Suprapubic skin (tissue), 4 donors: ENCODE results near the gene CYP2A7. TPM values are rescaled to one million over a fixed set of nuclear protein-coding genes. Genes with fewer than 3 reads are reported as not detected.
"Not testable (repeated sequence)": the region's sequence is repeated elsewhere in the genome, so short reads cannot be mapped to it uniquely, and the experiment has no call there.

ENCODE experiments used
- DNase-seq, 2 donors: peaks; one replicate each; pipeline ENCODE4 v3.0.0-alpha.2; 2019; ENCODE audit warnings: low spot score in 2 of 2
- H3K27ac ChIP-seq: fragments of 200-600 bp; sonication (generic); one replicate; pipeline ENCODE4 v1.5.1; 2019
- H3K27me3 ChIP-seq: fragments of 200-600 bp; sonication (generic); one replicate; pipeline ENCODE4 v1.5.1; 2019
- H3K36me3 ChIP-seq: fragments of 200-600 bp; sonication (generic); one replicate; pipeline ENCODE4 v1.5.1; 2019
- H3K4me1 ChIP-seq: fragments of 200-600 bp; sonication (generic); one replicate; pipeline ENCODE4 v1.5.1; 2019
- H3K4me3 ChIP-seq: fragments of 200-600 bp; sonication (generic); one replicate; pipeline ENCODE4 v1.5.1; 2019; ENCODE audit warnings: mild to moderate bottlenecking
- H3K9me3 ChIP-seq: fragments of 200-600 bp; sonication (generic); one replicate; pipeline ENCODE4 v1.5.1; 2019
- EP300 ChIP-seq: sonication (generic); formaldehyde crosslinking; IDR thresholded peaks from one replicate; pipeline ENCODE4 v1.6.1; 2017; ENCODE audit warnings: antibody characterized with exemption
- POLR2A ChIP-seq, 2 donors: fragments of 450-650 bp; IDR thresholded peaks; one replicate each; pipeline ENCODE4 v1.6.1; 2017; ENCODE audit warnings: antibody characterized with exemption in 2 of 2, mild to moderate bottlenecking in 2 of 2, moderate library complexity in 2 of 2
- POLR2AphosphoS5 ChIP-seq, 3 donors: sonication (generic); formaldehyde crosslinking; IDR thresholded peaks; one replicate each; pipeline ENCODE4 v1.6.1; 2017; ENCODE audit warnings: antibody characterized with exemption in 3 of 3
- WGBS: methylation state at CpG from one replicate; pipeline ENCODE4 v1.1.5; 2018; 5-methylcytosine and 5-hydroxymethylcytosine counted together
- total RNA-seq, 4 donors: library from RNA; depleted of rRNA; stranded (reverse); fragments of >200 nt; gene quantifications; one replicate each; pipeline ENCODE4 v1.1.0, GENCODE V29; 2016
- TF ChIP-seq, protein P1 (sequence below), 2 donors: fragments of 200-600 bp in 1 of 2; fragments of 450-650 bp in 1 of 2; sonication (generic) in 1 of 2; IDR thresholded peaks; one replicate each; pipeline ENCODE4 v1.5.1; 2016 to 2019; ENCODE audit warnings: antibody characterized with exemption in 2 of 2, mild to moderate bottlenecking in 1 of 2, moderate library complexity in 1 of 2

The CYP2A7 gene
- total RNA-seq, 4 donors from 2014 or later = not detected

GRCh38 chr19:40907968-40908735 is 26.1 kb upstream of the CYP2A7 start:
- WGBS = 9% methylated on average over 20 of the region's 21 CpGs
- no peak for DNase-seq
- Histone ChIP-seq H3K4me1 (no peaks in the 10 kb centered on the region), H3K4me3 (no peak overlapping the region), H3K27ac (no peak overlapping the region), H3K36me3 (no peaks in the 10 kb centered on the region), H3K27me3 (peaks cover 11% of the 10 kb centered on the region), H3K9me3 (no peaks in the 10 kb centered on the region)
- no peak for TF ChIP-seq EP300
- TF ChIP-seq POLR2A (IDR thresholded peaks at IDR 0.05) = no peak
- TF ChIP-seq, protein P1, sequence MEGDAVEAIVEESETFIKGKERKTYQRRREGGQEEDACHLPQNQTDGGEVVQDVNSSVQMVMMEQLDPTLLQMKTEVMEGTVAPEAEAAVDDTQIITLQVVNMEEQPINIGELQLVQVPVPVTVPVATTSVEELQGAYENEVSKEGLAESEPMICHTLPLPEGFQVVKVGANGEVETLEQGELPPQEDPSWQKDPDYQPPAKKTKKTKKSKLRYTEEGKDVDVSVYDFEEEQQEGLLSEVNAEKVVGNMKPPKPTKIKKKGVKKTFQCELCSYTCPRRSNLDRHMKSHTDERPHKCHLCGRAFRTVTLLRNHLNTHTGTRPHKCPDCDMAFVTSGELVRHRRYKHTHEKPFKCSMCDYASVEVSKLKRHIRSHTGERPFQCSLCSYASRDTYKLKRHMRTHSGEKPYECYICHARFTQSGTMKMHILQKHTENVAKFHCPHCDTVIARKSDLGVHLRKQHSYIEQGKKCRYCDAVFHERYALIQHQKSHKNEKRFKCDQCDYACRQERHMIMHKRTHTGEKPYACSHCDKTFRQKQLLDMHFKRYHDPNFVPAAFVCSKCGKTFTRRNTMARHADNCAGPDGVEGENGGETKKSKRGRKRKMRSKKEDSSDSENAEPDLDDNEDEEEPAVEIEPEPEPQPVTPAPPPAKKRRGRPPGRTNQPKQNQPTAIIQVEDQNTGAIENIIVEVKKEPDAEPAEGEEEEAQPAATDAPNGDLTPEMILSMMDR (IDR thresholded peaks at IDR 0.05) = no peak
- no peak for TF ChIP-seq POLR2AphosphoS5 (IDR thresholded peaks at IDR 0.05)

DNA sequence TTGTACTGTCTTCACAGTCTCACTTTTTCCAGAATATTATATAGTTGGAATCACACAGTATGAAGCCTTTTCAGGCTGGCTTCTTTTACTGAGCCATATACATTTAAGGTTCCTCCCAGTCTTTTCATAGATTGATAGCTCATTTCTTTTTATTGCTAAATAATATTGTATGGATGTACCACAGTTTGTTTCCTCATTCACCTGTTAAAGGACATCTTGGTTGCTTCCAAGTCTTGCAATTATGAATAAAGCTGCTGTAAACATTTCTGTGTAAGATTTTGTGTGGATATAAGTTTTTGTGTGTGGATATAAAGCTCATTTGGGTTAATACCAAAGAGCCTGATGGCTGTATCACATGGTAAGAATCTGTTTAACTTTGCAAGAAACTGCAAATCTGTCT is 24.5 kb upstream of the CYP2A7 start:
- DNase-seq = no peak
- no peak overlapping the region for H3K27ac ChIP-seq
- H3K4me3 ChIP-seq = no peak overlapping the region
- peaks cover 11% of the 10 kb centered on the region for H3K27me3 ChIP-seq
- no peaks in the 10 kb centered on the region for H3K36me3 ChIP-seq
- no peaks in the 10 kb centered on the region for H3K4me1 ChIP-seq
- no peak for TF ChIP-seq POLR2A (IDR thresholded peaks at IDR 0.05)
- TF ChIP-seq EP300 = no peak
- no peak for TF ChIP-seq POLR2AphosphoS5 (IDR thresholded peaks at IDR 0.05)
- TF ChIP-seq, protein P1 (IDR thresholded peaks at IDR 0.05) = no peak
- no peaks in the 10 kb centered on the region for H3K9me3 ChIP-seq

- not testable (repeated sequence) for H3K36me3 ChIP-seq, DNase-seq, H3K4me1 ChIP-seq, H3K4me3 ChIP-seq, H3K27ac ChIP-seq, H3K9me3 ChIP-seq
- peaks cover 11% of the 10 kb centered on the region for H3K27me3 ChIP-seq
- WGBS = 62% methylated on average over 10 of the region's 10 CpGs
Measured at GRCh38 chr19:40904673-40905156, 22.7 kb upstream of the CYP2A7 start.

DNA sequence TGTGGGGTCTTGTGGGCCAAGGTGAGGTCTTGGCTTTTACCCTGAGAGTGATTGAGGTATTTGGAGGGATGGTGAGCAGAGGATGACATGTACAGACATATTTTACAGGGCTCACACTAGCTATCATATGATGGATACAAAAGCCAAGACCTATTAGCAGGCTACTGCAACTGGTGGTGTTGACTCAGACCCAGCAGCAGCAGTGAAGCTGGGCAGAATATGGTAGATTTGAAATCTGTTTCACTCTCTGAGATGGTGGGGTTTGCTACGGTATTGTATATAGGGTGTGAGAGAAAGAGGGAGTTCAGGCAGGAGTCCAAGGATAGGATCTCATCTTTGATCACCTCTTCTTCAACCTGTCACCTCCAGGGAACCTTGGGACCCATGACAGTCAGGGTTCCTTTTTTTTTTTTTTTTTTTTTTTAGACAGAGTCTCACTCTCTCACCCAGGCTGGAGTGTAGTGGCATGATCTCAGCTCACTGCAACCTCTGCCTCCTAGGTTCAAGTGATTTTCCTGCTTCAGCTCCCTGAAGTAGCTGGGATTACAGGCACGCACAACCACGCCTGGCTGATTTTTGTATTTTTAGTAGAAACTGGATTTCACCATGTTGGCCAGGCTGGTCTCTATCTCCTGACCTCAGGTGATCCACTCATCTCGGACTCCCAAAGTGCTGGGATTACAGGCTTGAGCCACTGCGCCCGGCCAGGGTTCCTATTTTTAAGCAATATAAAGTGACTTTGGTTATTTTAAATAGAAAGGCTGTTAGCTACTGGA is 20.1 kb upstream of the CYP2A7 start:
- not testable (repeated sequence) for H3K27me3 ChIP-seq, H3K4me1 ChIP-seq, H3K4me3 ChIP-seq, H3K27ac ChIP-seq, H3K9me3 ChIP-seq, DNase-seq, H3K36me3 ChIP-seq
- WGBS = 94% methylated on average over 6 of the region's 6 CpGs

DNA sequence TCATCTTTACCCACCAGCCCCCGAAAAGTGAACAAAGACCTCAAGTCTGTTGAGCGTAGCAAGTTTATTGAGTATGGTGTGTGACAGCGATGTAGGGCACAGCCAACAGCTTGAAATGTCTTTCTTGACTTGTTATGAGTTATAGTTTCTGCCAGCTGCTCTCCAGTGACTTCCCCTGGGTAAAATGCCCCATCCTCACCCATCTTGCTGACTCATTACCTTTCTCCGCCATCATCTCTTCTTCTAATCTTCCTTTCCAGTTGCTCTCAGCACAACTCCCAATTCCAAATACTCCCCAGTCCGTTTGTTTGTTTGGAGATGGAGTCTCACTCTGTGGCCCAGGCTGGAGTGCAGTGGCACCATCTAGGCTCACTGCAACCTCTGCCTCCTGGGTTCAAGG is 18.5 kb upstream of the CYP2A7 start:
- H3K27ac ChIP-seq, H3K4me1 ChIP-seq, H3K4me3 ChIP-seq, H3K27me3 ChIP-seq, H3K9me3 ChIP-seq, H3K36me3 ChIP-seq, DNase-seq: not testable (repeated sequence)
- 68% methylated on average over 5 of the region's 5 CpGs for WGBS

GRCh38 chr19:40899964-40900363 is 17.9 kb upstream of the CYP2A7 start:
- 78% methylated on average over 12 of the region's 12 CpGs for WGBS
- not testable (repeated sequence) for H3K36me3 ChIP-seq, DNase-seq, H3K27me3 ChIP-seq, H3K27ac ChIP-seq, H3K4me1 ChIP-seq, H3K9me3 ChIP-seq, H3K4me3 ChIP-seq

- DNase-seq, H3K27me3 ChIP-seq, H3K36me3 ChIP-seq, H3K27ac ChIP-seq, H3K4me1 ChIP-seq, H3K9me3 ChIP-seq, H3K4me3 ChIP-seq: not testable (repeated sequence)
- WGBS = 77% methylated on average over 13 of the region's 13 CpGs
Measured at GRCh38 chr19:40896843-40897789, 15.1 kb upstream of the CYP2A7 start.
